ENCODE measurements around the gene FGF12.

The FGF12 gene

GRCh38 chr3:192417017-192417416 is 310.3 kb downstream of the FGF12 start:
- TF ChIP-seq FOXP2 (optimal IDR thresholded peaks at IDR 0.05; ENCODE audit: borderline replicate concordance, extremely low read depth, extremely low read length, insufficient read depth) (no peak), SIN3A (IDR thresholded peaks at IDR 0.05; ENCODE audit: borderline replicate concordance, insufficient read depth, low read length) (no peak), TAF1 (IDR thresholded peaks at IDR 0.05; ENCODE audit: borderline replicate concordance, insufficient read depth, low read length) (no peak)

GRCh38 chr3:192413461-192413860 is 313.9 kb downstream of the FGF12 start:
- no peak for TF ChIP-seq SIN3A (IDR thresholded peaks at IDR 0.05; ENCODE audit: borderline replicate concordance, insufficient read depth, low read length)
- no peak for TF ChIP-seq POLR2AphosphoS5 (IDR thresholded peaks at IDR 0.05; ENCODE audit: low read depth, low read length)

GRCh38 chr3:192410684-192410960 is 316.7 kb downstream of the FGF12 start:
- TF ChIP-seq TAF1 (IDR thresholded peaks at IDR 0.05; ENCODE audit: borderline replicate concordance, insufficient read depth, low read length) (no peak), SIN3A (IDR thresholded peaks at IDR 0.05; ENCODE audit: borderline replicate concordance, insufficient read depth, low read length) (no peak), POLR2AphosphoS5 (IDR thresholded peaks at IDR 0.05; ENCODE audit: low read depth, low read length) (no peak), REST (IDR thresholded peaks at IDR 0.05; ENCODE audit: insufficient read depth in 1 of 2, low read depth in 2 of 2, low read length in 2 of 2) (no peak), FOXP2 (optimal IDR thresholded peaks at IDR 0.05; ENCODE audit: borderline replicate concordance, extremely low read depth, extremely low read length, insufficient read depth) (no peak)

- TF ChIP-seq POLR2AphosphoS5 (IDR thresholded peaks at IDR 0.05; ENCODE audit: low read depth, low read length) (no peak), FOXP2 (optimal IDR thresholded peaks at IDR 0.05; ENCODE audit: borderline replicate concordance, extremely low read depth, extremely low read length, insufficient read depth) (no peak), REST (IDR thresholded peaks at IDR 0.05; ENCODE audit: insufficient read depth in 1 of 2, low read depth in 2 of 2, low read length in 2 of 2) (no peak), TAF1 (IDR thresholded peaks at IDR 0.05; ENCODE audit: borderline replicate concordance, insufficient read depth, low read length) (no peak), SIN3A (IDR thresholded peaks at IDR 0.05; ENCODE audit: borderline replicate concordance, insufficient read depth, low read length) (no peak)
Observed at GRCh38 chr3:192409838-192410683, 317.3 kb downstream of the FGF12 start.

- TF ChIP-seq POLR2AphosphoS5 (IDR thresholded peaks at IDR 0.05; ENCODE audit: low read depth, low read length) (no peak), TAF1 (IDR thresholded peaks at IDR 0.05; ENCODE audit: borderline replicate concordance, insufficient read depth, low read length) (no peak), SIN3A (IDR thresholded peaks at IDR 0.05; ENCODE audit: borderline replicate concordance, insufficient read depth, low read length) (no peak), REST (IDR thresholded peaks at IDR 0.05; ENCODE audit: insufficient read depth in 1 of 2, low read depth in 2 of 2, low read length in 2 of 2) (no peak), FOXP2 (optimal IDR thresholded peaks at IDR 0.05; ENCODE audit: borderline replicate concordance, extremely low read depth, extremely low read length, insufficient read depth) (no peak)
Observed at GRCh38 chr3:192409201-192409837, 318.0 kb downstream of the FGF12 start.

- TF ChIP-seq TAF1 (IDR thresholded peaks at IDR 0.05; ENCODE audit: borderline replicate concordance, insufficient read depth, low read length), result no peak
- TF ChIP-seq POLR2AphosphoS5 (IDR thresholded peaks at IDR 0.05; ENCODE audit: low read depth, low read length), result no peak
- no peak for TF ChIP-seq REST (IDR thresholded peaks at IDR 0.05; ENCODE audit: insufficient read depth in 1 of 2, low read depth in 2 of 2, low read length in 2 of 2)
- TF ChIP-seq SIN3A (IDR thresholded peaks at IDR 0.05; ENCODE audit: borderline replicate concordance, insufficient read depth, low read length), result no peak
- TF ChIP-seq FOXP2 (optimal IDR thresholded peaks at IDR 0.05; ENCODE audit: borderline replicate concordance, extremely low read depth, extremely low read length, insufficient read depth), result no peak
Observed at GRCh38 chr3:192408647-192409200, 318.6 kb downstream of the FGF12 start.
